Psoas muscle (tissue), 8 donors: ENCODE data around the gene SCML2. TPM values are rescaled to one million over a fixed set of nuclear protein-coding genes. Genes with fewer than 3 reads are reported as not detected.

ENCODE experiments used
- ATAC-seq, 4 donors: fragments of 200-7000 bp; cut with Tn5 transposase; one replicate each; pipeline ENCODE4 v1.9.1; 2020; ENCODE audit warnings: moderate library complexity in 3 of 4, mild to moderate bottlenecking in 2 of 4
- DNase-seq, 2 donors: peaks; one replicate each; pipeline ENCODE4 v3.0.0-alpha.2; 2020
- H3K27ac ChIP-seq: fragments of 200-600 bp; one replicate; pipeline ENCODE4 v1.8.0; 2022
- H3K27me3 ChIP-seq, 3 donors: fragments of 200-600 bp in 1 of 3; one replicate each; pipeline versions ENCODE4 v1.6.1 to v1.8.0; 2013 to 2022; ENCODE audit warnings: low read length in 2 of 3, mild to moderate bottlenecking in 2 of 3, moderate library complexity in 1 of 3; ENCODE audit not compliant: insufficient read depth in 3 of 3
- H3K36me3 ChIP-seq, 2 donors: fragments of 200-600 bp in 1 of 2; one replicate each; pipeline versions ENCODE4 v1.6.1 to v1.8.0; 2013 to 2022; ENCODE audit warnings: low read depth in 1 of 2, mild to moderate bottlenecking in 1 of 2, moderate library complexity in 1 of 2; ENCODE audit not compliant: insufficient read depth in 1 of 2
- H3K4me1 ChIP-seq: fragments of 200-600 bp; one replicate; pipeline ENCODE4 v1.8.0; 2022
- H3K4me3 ChIP-seq: fragments of 200-600 bp; one replicate; pipeline ENCODE4 v1.8.0; 2022; ENCODE audit warnings: mild to moderate bottlenecking
- H3K9me3 ChIP-seq: fragments of 200-600 bp; one replicate; pipeline ENCODE4 v1.8.0; 2022
- CTCF ChIP-seq: fragments of 200-600 bp; IDR thresholded peaks from one replicate; pipeline ENCODE4 v1.8.0; 2022; ENCODE audit warnings: antibody characterized with exemption
- WGBS, 3 donors: extraction: QIAGEN DNeasy Blood & Tissue Kit; methylation state at CpG; one replicate each; pipeline versions ENCODE4 v1.1.6 to v1.1.7; 2013; 5-methylcytosine and 5-hydroxymethylcytosine counted together
- intact Hi-C, 2 donors: fragments of 100-400 bp; cut with DNase I; formaldehyde crosslinking; loops; one replicate each; pipeline versions ENCODE4 v1.11.0 to v1.14.2; 2022
- long read RNA-seq, 2 donors: library from polyadenylated mRNA; unstranded; transcript quantifications; one replicate each; pipeline ENCODE4 v2.0.0, GENCODE V29; 2021
- polyA plus RNA-seq, 3 donors: library from polyadenylated mRNA; stranded (reverse); fragments of 200-250 nt; gene quantifications; one replicate each; pipeline ENCODE4 v1.2.3, GENCODE V29; 2013
- total RNA-seq, 4 donors: library from RNA; stranded (reverse); fragmentation: NEBNext Ultra II Directional in 2 of 4; extraction: Animal tissue kit (Norgen Biotek cat#: 25700) in 2 of 4; gene quantifications; one replicate each; pipeline versions ENCODE4 v1.2.1 to v1.2.4, GENCODE V29; 2021 to 2023
- donor health status: healthy with polysubstance abuse.
- donor health status: DM: no; HTN: no; CAD: no; lungs with moderate emphysema.
- donor health status: Bipolar disorder and iron deficiency.
- donor health status: healthy.
- donor health status: DM: yes; HTN: yes; CAD: no.
- donor health status: DM: no; HTN: no; CAD: no.
- donor health status: DM: no; HTN: no; CAD: no.
- donor health status: DM: yes; HTN: yes; CAD: no.

SCML2 gene
- total RNA-seq (1 to 10 TPM; 1.1 to 1.6 (median 1.4) TPM), polyA plus RNA-seq (1 to 10 TPM; 1.6 to 3.0 (median 2.3) TPM)
- long read RNA-seq, donor 1, full-length matches to known transcripts, result 1 of 1 reads
- long read RNA-seq, donor 1, partial matches to known transcripts, result 0 of 1 reads
- long read RNA-seq, donor 1, other reads (novel, unspliced or antisense), result 0 of 1 reads
- long read RNA-seq, donor 2, result 0 reads

GRCh38 chrX:18354369-18355223 is at the start of gene SCML2:
Gene SCML2 (minus strand): TSS chrX:18354688. CDS start chrX:18334071, 20,617 bp downstream.
- 1 to 23% (median 6%) methylated on average over 22 to 91 of the region's 92 CpGs for WGBS, 3 donors

GRCh38 chrX:18401848-18402213 is 47.3 kb upstream of the SCML2 start:
- 69 to 75% (median 70%) methylated on average over 4 of the region's 4 CpGs for WGBS, 3 donors
- DNase-seq (no peak), ATAC-seq (no peak)
- no peak for TF ChIP-seq CTCF
- Histone ChIP-seq H3K36me3 (no peaks in the 10 kb centered on the region), H3K4me1 (no peaks in the 10 kb centered on the region), H3K4me3 (no peak overlapping the region), H3K27ac (no peak overlapping the region), H3K9me3 (no peaks in the 10 kb centered on the region), H3K27me3 (peaks cover 0 to 4% (median 0%) of the 10 kb centered on the region in 3 donors)
- intact Hi-C loops, result no loop called here

More at GRCh38 chrX:18354369-18355223, at the start of gene SCML2:
- peak; percentile 57 to 86 (median 66) for ATAC-seq
- H3K27ac ChIP-seq, result no peak within 1 kb of the TSS
- peak; percentile 48 to 54 for DNase-seq
- H3K4me3 ChIP-seq, result peak within 1 kb of the TSS; percentile 68
- no peaks in the 10 kb centered on the region for H3K4me1 ChIP-seq
- peaks cover 0 to 9% (median 0%) of the 10 kb centered on the region in 3 donors for H3K27me3 ChIP-seq
- H3K36me3 ChIP-seq, result no peaks in the 10 kb centered on the region
- H3K9me3 ChIP-seq, result no peaks in the 10 kb centered on the region
- intact Hi-C loops, result no loop called here
- TF ChIP-seq CTCF, result no peak

- Histone ChIP-seq H3K4me1 (no peaks in the 10 kb centered on the region), H3K27ac (no peak overlapping the region), H3K36me3 (no peaks in the 10 kb centered on the region), H3K9me3 (no peaks in the 10 kb centered on the region), H3K4me3 (no peak overlapping the region), H3K27me3 (no peaks in the 10 kb centered on the region)
- 69 to 73% (median 69%) methylated on average over 11 of the region's 11 CpGs for WGBS, 3 donors
- no peak for ATAC-seq
- DNase-seq, result no peak
- TF ChIP-seq CTCF, result no peak
- intact Hi-C loops, result loop anchor here (5.0 kb wide), 3 partner anchors 493 to 938 kb away; no protein-coding TSS in a partner anchor
Measured at GRCh38 chrX:18394477-18394876, 40.0 kb upstream of the SCML2 start.

- no peaks in the 10 kb centered on the region for H3K9me3 ChIP-seq
- ATAC-seq (peak in 3 of 4 donors; percentile 47 to 77 (median 56)), DNase-seq (peak; percentile 45 to 59)
- H3K4me1 ChIP-seq, result no peaks in the 10 kb centered on the region
- no peak overlapping the region for H3K27ac ChIP-seq
- no peaks in the 10 kb centered on the region for H3K36me3 ChIP-seq
- no peaks in the 10 kb centered on the region for H3K27me3 ChIP-seq
- 24 to 26% (median 24%) methylated on average over 9 of the region's 9 CpGs for WGBS, 3 donors
- peak; percentile 78 for TF ChIP-seq CTCF
- intact Hi-C loops, result loop anchor here (5.0 kb wide), 3 partner anchors 496 to 941 kb away; no protein-coding TSS in a partner anchor
- H3K4me3 ChIP-seq, result no peak overlapping the region
Measured at GRCh38 chrX:18390941-18391538, 36.6 kb upstream of the SCML2 start.
